CD14-positive monocyte (primary cell): ENCODE data around the gene MRPS9. TPM values are rescaled to one million over a fixed set of nuclear protein-coding genes. Genes with fewer than 3 reads are reported as not detected.

Experiments
- DNase-seq, 3 donors: peaks; one replicate each; pipeline ENCODE4 v3.0.0-alpha.2; 2011 to 2022
- H2AFZ ChIP-seq: 2 replicates; pipeline ENCODE4 v1.6.0; 2012; ENCODE audit warnings: mild to moderate bottlenecking, low read depth, low read length, inconsistent platforms; ENCODE audit not compliant: insufficient read depth, poor library complexity, severe bottlenecking
- H3K27ac ChIP-seq, 2 donors: 1 replicate in 1 of 2; 2 replicates in 1 of 2; pipeline ENCODE4 v1.5.1; 2012 to 2013; ENCODE audit warnings: low read length in 2 of 2, control low read depth in 1 of 2, inconsistent platforms in 1 of 2, low read depth in 1 of 2, mild to moderate bottlenecking in 1 of 2
- H3K27me3 ChIP-seq, 2 donors: one replicate each; pipeline versions ENCODE4 v1.6.0 to v1.6.1; 2011 to 2013; ENCODE audit warnings: low read length in 2 of 2; ENCODE audit not compliant: control insufficient read depth in 2 of 2, insufficient read depth in 2 of 2
- H3K36me3 ChIP-seq, 2 donors: replicated peaks in 1 of 2; 1 replicate in 1 of 2; 2 replicates in 1 of 2; pipeline versions ENCODE4 v1.5.1 to v1.6.1; 2012 to 2013; ENCODE audit warnings: low read length in 2 of 2, control low read depth in 1 of 2, inconsistent platforms in 1 of 2, mild to moderate bottlenecking in 1 of 2; ENCODE audit not compliant: insufficient read depth in 2 of 2, control insufficient read depth in 1 of 2
- H3K4me1 ChIP-seq, 2 donors: 1 replicate in 1 of 2; 2 replicates in 1 of 2; pipeline versions ENCODE4 v1.5.1 to v1.6.1; 2012 to 2013; ENCODE audit warnings: low read length in 2 of 2, control low read depth in 1 of 2, inconsistent platforms in 1 of 2, mild to moderate bottlenecking in 1 of 2, moderate library complexity in 1 of 2; ENCODE audit not compliant: insufficient read depth in 2 of 2, control insufficient read depth in 1 of 2
- H3K4me2 ChIP-seq: replicated peaks from 2 replicates; pipeline ENCODE3; 2012; ENCODE audit warnings: low read length, moderate library complexity, mild to moderate bottlenecking; ENCODE audit not compliant: poor library complexity, severe bottlenecking; ENCODE audit errors: extremely low read depth
- H3K4me3 ChIP-seq, 3 experiments: fragments of 200-600 bp in 1 of 3; sonication (generic) in 1 of 3; replicated peaks in 1 of 3; 1 replicate in 2 of 3; 2 replicates in 1 of 3; pipeline ENCODE4 v1.5.1; 2011 to 2013; ENCODE audit warnings: low read length in 3 of 3, mild to moderate bottlenecking in 3 of 3, control low read depth in 2 of 3, low read depth in 2 of 3, inconsistent platforms in 1 of 3, moderate library complexity in 1 of 3
- H3K79me2 ChIP-seq: 2 replicates; pipeline ENCODE4 v1.6.0; 2012; ENCODE audit warnings: mild to moderate bottlenecking, control low read depth, inconsistent platforms, low read length, moderate library complexity; ENCODE audit not compliant: insufficient read depth
- H3K9ac ChIP-seq: 2 replicates; pipeline ENCODE4 v1.6.0; 2017; ENCODE audit warnings: low read length, mild to moderate bottlenecking; ENCODE audit not compliant: insufficient read depth, poor library complexity, severe bottlenecking
- H3K9me3 ChIP-seq, 2 donors: replicated peaks in 1 of 2; 1 replicate in 1 of 2; 2 replicates in 1 of 2; pipeline versions ENCODE4 v1.5.1 to v1.6.1; 2012 to 2013; ENCODE audit warnings: low read length in 2 of 2, control low read depth in 1 of 2; ENCODE audit not compliant: control insufficient read depth in 1 of 2, insufficient read depth in 1 of 2
- H4K20me1 ChIP-seq: 2 replicates; pipeline ENCODE4 v1.6.0; 2012; ENCODE audit warnings: mild to moderate bottlenecking, low read length, control low read depth, moderate library complexity; ENCODE audit not compliant: insufficient read depth
- H3K27ac Mint-ChIP-seq, 7 donors: one replicate each; pipeline ENCODE4 v1.8.0; 2020; ENCODE audit warnings: mild to moderate bottlenecking in 7 of 7, mixed read lengths in 7 of 7, moderate library complexity in 6 of 7, inconsistent platforms in 2 of 7
- H3K27me3 Mint-ChIP-seq, 3 donors: one replicate each; pipeline ENCODE4 v1.8.0; 2021 to 2022; ENCODE audit warnings: low read depth in 3 of 3, mild to moderate bottlenecking in 3 of 3, mixed read lengths in 3 of 3, moderate library complexity in 3 of 3, inconsistent platforms in 1 of 3
- H3K36me3 Mint-ChIP-seq, 2 donors: one replicate each; pipeline ENCODE4 v1.8.0; 2020; ENCODE audit warnings: mixed read lengths in 2 of 2, inconsistent platforms in 1 of 2, mild to moderate bottlenecking in 1 of 2
- H3K4me1 Mint-ChIP-seq: one replicate; pipeline ENCODE4 v1.8.0; 2020; ENCODE audit warnings: mild to moderate bottlenecking, mixed read lengths
- H3K4me3 Mint-ChIP-seq, 2 donors: one replicate each; pipeline ENCODE4 v1.8.0; 2020; ENCODE audit warnings: mild to moderate bottlenecking in 2 of 2, mixed read lengths in 2 of 2, moderate library complexity in 1 of 2
- H3K9me3 Mint-ChIP-seq, 7 donors: one replicate each; pipeline ENCODE4 v1.8.0; 2020 to 2022; ENCODE audit warnings: mixed read lengths in 7 of 7, mild to moderate bottlenecking in 6 of 7, moderate library complexity in 6 of 7, inconsistent platforms in 2 of 7
- WGBS: methylation state at CpG from one replicate; pipeline ENCODE4 v1.1.5; 2013; ENCODE audit warnings: missing lambda C conversion rate; ENCODE audit not compliant: insufficient coverage; 5-methylcytosine and 5-hydroxymethylcytosine counted together
- intact Hi-C, 2 donors: fragments of 100-400 bp; cut with micrococcal nuclease; formaldehyde crosslinking; loops; one replicate each; pipeline versions ENCODE4 v1.15.0 to v1.15.1; 2023
- polyA plus RNA-seq, 3 donors: library from polyadenylated mRNA; depleted of rRNA in 1 of 3; unstranded in 2 of 3; stranded (reverse) in 1 of 3; fragments of 300-500 nt in 2 of 3; fragments of >200 nt in 1 of 3; fragmentation: Illumina TruSeq in 2 of 3; gene quantifications; 1 replicate in 2 of 3; 2 replicates in 1 of 3; pipeline ENCODE4 v1.2.3, GENCODE V29; 2012 to 2021
- TF ChIP-seq, protein P1 (sequence below): fragments of 200-600 bp; IDR thresholded peaks from one replicate; pipeline ENCODE4 v1.8.0; 2022; ENCODE audit warnings: antibody characterized with exemption, mild to moderate bottlenecking

MRPS9 gene
- polyA plus RNA-seq, 3 donors: 9.9 to 12.5 (median 11.6) TPM

DNA sequence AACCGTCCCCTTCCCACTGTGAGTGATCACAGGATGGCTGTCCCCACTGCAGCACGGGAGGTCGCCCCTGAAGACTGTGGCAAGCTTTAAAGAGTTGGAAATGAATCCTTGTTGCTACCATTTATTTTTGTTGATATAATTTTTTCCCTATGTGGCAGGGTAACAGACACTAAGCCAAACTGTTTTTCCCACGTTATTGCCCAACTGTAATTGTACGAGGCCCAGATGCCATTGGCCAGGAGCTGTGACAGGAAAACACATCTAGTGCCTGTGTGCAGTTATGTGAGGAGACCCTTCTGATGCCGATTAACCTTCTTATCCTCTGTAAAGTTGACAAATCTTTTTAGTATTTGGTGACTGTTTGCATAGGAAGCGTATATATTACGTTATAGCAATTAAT lies 44.2 kb downstream of the MRPS9 start:
- H3K36me3 ChIP-seq: peaks cover 9 to 14% of the 10 kb centered on the region in 2 donors
- no peaks in the 10 kb centered on the region for H3K9me3 Mint-ChIP-seq
- H3K4me2 ChIP-seq: no peak overlapping the region
- no peak overlapping the region for H3K9ac ChIP-seq
- H3K27ac Mint-ChIP-seq: no peak overlapping the region
- H3K27me3 ChIP-seq: no peaks in the 10 kb centered on the region
- H3K27me3 Mint-ChIP-seq: no peaks in the 10 kb centered on the region
- no peaks in the 10 kb centered on the region for H4K20me1 ChIP-seq
- intact Hi-C loops: no loop called here
- no peaks in the 10 kb centered on the region for H3K9me3 ChIP-seq
- no peaks in the 10 kb centered on the region for H3K79me2 ChIP-seq
- DNase-seq: no peak
- H3K4me1 Mint-ChIP-seq: no peaks in the 10 kb centered on the region
- no peak overlapping the region for H2AFZ ChIP-seq
- H3K4me3 Mint-ChIP-seq: no peak overlapping the region
- TF ChIP-seq, protein P1, sequence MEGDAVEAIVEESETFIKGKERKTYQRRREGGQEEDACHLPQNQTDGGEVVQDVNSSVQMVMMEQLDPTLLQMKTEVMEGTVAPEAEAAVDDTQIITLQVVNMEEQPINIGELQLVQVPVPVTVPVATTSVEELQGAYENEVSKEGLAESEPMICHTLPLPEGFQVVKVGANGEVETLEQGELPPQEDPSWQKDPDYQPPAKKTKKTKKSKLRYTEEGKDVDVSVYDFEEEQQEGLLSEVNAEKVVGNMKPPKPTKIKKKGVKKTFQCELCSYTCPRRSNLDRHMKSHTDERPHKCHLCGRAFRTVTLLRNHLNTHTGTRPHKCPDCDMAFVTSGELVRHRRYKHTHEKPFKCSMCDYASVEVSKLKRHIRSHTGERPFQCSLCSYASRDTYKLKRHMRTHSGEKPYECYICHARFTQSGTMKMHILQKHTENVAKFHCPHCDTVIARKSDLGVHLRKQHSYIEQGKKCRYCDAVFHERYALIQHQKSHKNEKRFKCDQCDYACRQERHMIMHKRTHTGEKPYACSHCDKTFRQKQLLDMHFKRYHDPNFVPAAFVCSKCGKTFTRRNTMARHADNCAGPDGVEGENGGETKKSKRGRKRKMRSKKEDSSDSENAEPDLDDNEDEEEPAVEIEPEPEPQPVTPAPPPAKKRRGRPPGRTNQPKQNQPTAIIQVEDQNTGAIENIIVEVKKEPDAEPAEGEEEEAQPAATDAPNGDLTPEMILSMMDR: no peak
- no CpG with 5 or more reads among the region's 8 CpGs for WGBS
- peaks cover 21 to 26% of the 10 kb centered on the region in 2 donors for H3K36me3 Mint-ChIP-seq
- H3K4me1 ChIP-seq: no peaks in the 10 kb centered on the region
- H3K27ac ChIP-seq: no peak overlapping the region
- no peak overlapping the region for H3K4me3 ChIP-seq

DNA sequence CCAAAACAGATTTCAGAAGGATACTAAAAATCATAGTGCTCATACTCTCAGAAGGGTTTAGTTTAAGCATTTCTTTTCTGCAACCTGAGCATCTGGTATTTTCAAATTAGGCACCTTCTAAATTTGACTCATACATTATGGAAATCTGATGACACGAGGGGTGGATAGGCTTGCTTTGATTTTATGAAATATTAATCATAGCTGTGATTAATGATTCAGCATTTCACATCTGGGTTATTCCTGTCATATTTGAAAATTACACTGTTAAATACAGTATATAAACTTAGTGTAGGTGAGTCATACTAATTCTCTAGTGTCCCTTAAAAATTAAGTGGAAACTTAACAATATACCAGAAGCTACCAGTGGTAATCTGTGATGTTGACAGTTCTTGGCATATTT lies 47.7 kb downstream of the MRPS9 start:
- H3K27me3 Mint-ChIP-seq: no peaks in the 10 kb centered on the region
- Histone ChIP-seq H3K79me2 (no peaks in the 10 kb centered on the region), H3K4me1 (peaks cover 0 to 6% of the 10 kb centered on the region in 2 donors), H3K9me3 (no peaks in the 10 kb centered on the region), H3K27me3 (no peaks in the 10 kb centered on the region), H3K27ac (no peak overlapping the region), H3K4me3 (no peak overlapping the region), H3K9ac (no peak overlapping the region), H3K4me2 (no peak overlapping the region), H3K36me3 (peaks cover 3 to 14% of the 10 kb centered on the region in 2 donors), H4K20me1 (no peaks in the 10 kb centered on the region), H2AFZ (no peak overlapping the region)
- no peak overlapping the region for H3K4me3 Mint-ChIP-seq
- TF ChIP-seq, protein P1: no peak
- intact Hi-C loops: no loop called here
- no peak overlapping the region for H3K27ac Mint-ChIP-seq
- DNase-seq: no peak
- no peaks in the 10 kb centered on the region for H3K9me3 Mint-ChIP-seq
- no CpG with 5 or more reads among the region's 1 CpG for WGBS
- H3K36me3 Mint-ChIP-seq: peaks cover 15 to 21% of the 10 kb centered on the region in 2 donors
- H3K4me1 Mint-ChIP-seq: peaks cover 10% of the 10 kb centered on the region
